Colon (tissue), 2 donors: Measurements from ENCODE around the gene GPR84.

Source experiments
- FAIRE-seq: peaks from 2 replicates; lab custom pipeline; 2012; peaks lifted over from hg19 to GRCh38; lab: Jason Lieb, UNC
- donor health status: control.
- donor health status: control.

GPR84 gene

GRCh38 chr12:54373649-54374561, 9.6 kb upstream of the GPR84 start:
- no peak for FAIRE-seq

GRCh38 chr12:54372113-54372806, 8.0 kb upstream of the GPR84 start:
- no peak for FAIRE-seq

- FAIRE-seq, result no peak
These were observed 7.2 kb upstream of the GPR84 start for GRCh38 chr12:54371328-54372112.

- FAIRE-seq, result no peak
These were observed 6.0 kb upstream of the GPR84 start for GRCh38 chr12:54370171-54370730.

- no peak for FAIRE-seq
These were observed 5.4 kb upstream of the GPR84 start for GRCh38 chr12:54369597-54370131.

GRCh38 chr12:54368709-54369596, 4.7 kb upstream of the GPR84 start:
- no peak for FAIRE-seq

- no peak for FAIRE-seq
These were observed 3.9 kb upstream of the GPR84 start for GRCh38 chr12:54368025-54368708.

GRCh38 chr12:54363618-54364017, 668 bp downstream of the GPR84 start:
- no peak for FAIRE-seq

- no peak for FAIRE-seq
These were observed 1.2 kb downstream of the GPR84 start for GRCh38 chr12:54363047-54363446.

GRCh38 chr12:54360717-54361456, 3.4 kb downstream of the GPR84 start:
- no peak for FAIRE-seq

- FAIRE-seq, result no peak
These were observed 4.4 kb downstream of the GPR84 start for GRCh38 chr12:54359762-54360351.

GRCh38 chr12:54358945-54359761, 5.1 kb downstream of the GPR84 start:
- no peak for FAIRE-seq

GRCh38 chr12:54358191-54358944, 5.9 kb downstream of the GPR84 start:
- no peak for FAIRE-seq

GRCh38 chr12:54357506-54358190, 6.6 kb downstream of the GPR84 start:
- no peak for FAIRE-seq

- no peak for FAIRE-seq
These were observed 7.3 kb downstream of the GPR84 start for GRCh38 chr12:54356951-54357356.

GRCh38 chr12:54356228-54356627, 8.1 kb downstream of the GPR84 start:
- FAIRE-seq, result no peak
